DOHH2 (cell line): ENCODE data around the gene CARD11.

Experiments
- H3F3A ChIP-seq: fragments of 200-600 bp; sonication (generic), shearing (Covaris generic); 2 replicates; pipeline ENCODE4 v1.6.0; 2016; ENCODE audit warnings: antibody characterized with exemption, mild to moderate bottlenecking; ENCODE audit not compliant: control insufficient read depth, insufficient read depth
- H3K27ac ChIP-seq: fragments of 200-600 bp; sonication (generic); 2 replicates; pipeline ENCODE4 v1.5.1; 2014; ENCODE audit warnings: low read depth, mild to moderate bottlenecking, low read length, moderate library complexity
- H3K27me3 ChIP-seq: fragments of 200-600 bp; sonication (generic); 2 replicates; pipeline ENCODE4 v1.6.1; 2014; ENCODE audit warnings: mild to moderate bottlenecking, low read length, mixed read lengths; ENCODE audit not compliant: control insufficient read depth
- H3K36me3 ChIP-seq: fragments of 200-600 bp; sonication (generic); 2 replicates; pipeline ENCODE4 v1.6.1; 2014; ENCODE audit warnings: mild to moderate bottlenecking, low read length, moderate library complexity, mixed read lengths; ENCODE audit not compliant: control insufficient read depth
- H3K4me1 ChIP-seq: fragments of 200-600 bp; sonication (generic); 2 replicates; pipeline ENCODE4 v1.6.1; 2014; ENCODE audit warnings: mild to moderate bottlenecking, low read length, mixed read lengths; ENCODE audit not compliant: control insufficient read depth
- H3K4me2 ChIP-seq: fragments of 200-600 bp; sonication (generic); 2 replicates; pipeline ENCODE4 v1.6.0; 2014; ENCODE audit warnings: mild to moderate bottlenecking, low read length, moderate library complexity
- H3K4me3 ChIP-seq: fragments of 200-600 bp; sonication (generic); 2 replicates; pipeline ENCODE4 v1.5.1; 2014; ENCODE audit warnings: mild to moderate bottlenecking, low read length, mixed read lengths
- H3K79me2 ChIP-seq: fragments of 200-600 bp; sonication (generic); 2 replicates; pipeline ENCODE4 v1.6.1; 2014; ENCODE audit warnings: mild to moderate bottlenecking, low read length, mixed read lengths; ENCODE audit not compliant: control insufficient read depth
- H3K9me2 ChIP-seq: fragments of 200-600 bp; sonication (generic); replicated peaks from 2 replicates; pipeline ENCODE4 v1.6.1; 2014; ENCODE audit warnings: mild to moderate bottlenecking, low read length, mixed read lengths; ENCODE audit not compliant: control insufficient read depth
- H3K9me3 ChIP-seq: fragments of 200-600 bp; sonication (generic); 2 replicates; pipeline ENCODE4 v1.6.1; 2014; ENCODE audit warnings: antibody characterized with exemption, low read length, mixed read lengths; ENCODE audit not compliant: control insufficient read depth, insufficient read depth
- H4K20me1 ChIP-seq: fragments of 200-600 bp; sonication (generic); 2 replicates; pipeline ENCODE4 v1.6.0; 2014; ENCODE audit warnings: low read depth, mild to moderate bottlenecking, antibody characterized with exemption, low read length, moderate library complexity; ENCODE audit not compliant: control insufficient read depth, insufficient read depth
- CTCF ChIP-seq: fragments of 200-600 bp; sonication (generic); IDR thresholded peaks from one replicate; pipeline ENCODE4 v1.5.1; 2014; ENCODE audit warnings: antibody characterized with exemption, mild to moderate bottlenecking, low read depth, low read length; ENCODE audit not compliant: poor library complexity, severe bottlenecking
- EZH2phosphoT487 ChIP-seq: fragments of 200-600 bp; sonication (generic); IDR thresholded peaks from 2 replicates; pipeline ENCODE4 v1.6.1; 2017; ENCODE audit warnings: borderline replicate concordance, mild to moderate bottlenecking, antibody characterized with exemption, low read length, moderate library complexity, mixed read lengths

CARD11 gene

DNA sequence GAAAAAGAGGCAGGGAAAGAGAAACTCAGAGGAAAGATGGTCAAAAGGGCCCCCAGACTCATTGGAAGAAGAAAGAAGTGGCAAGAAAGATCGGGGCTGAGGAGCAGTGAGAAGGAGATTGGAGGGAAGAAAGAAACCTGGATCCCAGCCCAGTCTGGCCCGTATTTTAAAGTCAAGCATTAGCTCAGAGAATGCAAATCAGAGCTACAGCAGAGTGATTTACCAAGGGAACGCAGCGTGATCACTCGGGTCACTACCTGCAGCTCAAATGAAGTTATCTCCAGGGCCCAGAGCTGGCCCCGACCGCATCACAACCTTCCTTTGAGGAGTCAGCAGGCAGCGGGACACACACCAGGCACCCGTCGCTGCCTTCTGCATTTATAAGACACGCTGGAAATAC lies 72.8 kb downstream of the CARD11 start:
- no peak for TF ChIP-seq CTCF
- no peak for TF ChIP-seq EZH2phosphoT487
- Histone ChIP-seq H3K9me2 (no peaks in the 10 kb centered on the region; the same call in 1 of the 2 replicates), H3K27me3 (no peaks in the 10 kb centered on the region)

GRCh38 chr7:2970307-2970664 lies 73.4 kb downstream of the CARD11 start:
- peaks cover 5% of the 10 kb centered on the region; the same call in 1 of the 2 replicates for H3F3A ChIP-seq
- no peak for TF ChIP-seq CTCF
- no peak for TF ChIP-seq EZH2phosphoT487
- H4K20me1 ChIP-seq = peaks cover 4% of the 10 kb centered on the region; the same call in 1 of the 2 replicates
- H3K27ac ChIP-seq = no peak overlapping the region
- peaks cover 3% of the 10 kb centered on the region; the same call in 1 of the 2 replicates for H3K4me1 ChIP-seq
- H3K4me2 ChIP-seq = no peak overlapping the region
- H3K27me3 ChIP-seq = no peaks in the 10 kb centered on the region
- no peak overlapping the region for H3K4me3 ChIP-seq
- peaks cover 4% of the 10 kb centered on the region; the same call in 1 of the 2 replicates for H3K9me3 ChIP-seq
- H3K9me2 ChIP-seq = no peaks in the 10 kb centered on the region; the same call in 1 of the 2 replicates
- peaks cover 29% of the 10 kb centered on the region for H3K36me3 ChIP-seq
- peaks cover 15% of the 10 kb centered on the region for H3K79me2 ChIP-seq

More for the DNA sequence above, 72.8 kb downstream of the CARD11 start:
- peaks cover 34% of the 10 kb centered on the region for H3K36me3 ChIP-seq
- peaks cover 5% of the 10 kb centered on the region; the same call in 1 of the 2 replicates for H3F3A ChIP-seq
- no peak overlapping the region for H3K4me2 ChIP-seq
- peaks cover 3% of the 10 kb centered on the region; the same call in 1 of the 2 replicates for H3K4me1 ChIP-seq
- H3K27ac ChIP-seq = no peak overlapping the region
- peaks cover 4% of the 10 kb centered on the region; the same call in 1 of the 2 replicates for H3K9me3 ChIP-seq
- no peak overlapping the region for H3K4me3 ChIP-seq
- peaks cover 15% of the 10 kb centered on the region for H3K79me2 ChIP-seq
- H4K20me1 ChIP-seq = peaks cover 4% of the 10 kb centered on the region; the same call in 1 of the 2 replicates

- Histone ChIP-seq H3K4me1 (peaks cover 3% of the 10 kb centered on the region; the same call in 1 of the 2 replicates), H3K27me3 (no peaks in the 10 kb centered on the region), H3K27ac (no peak overlapping the region), H4K20me1 (peaks cover 4% of the 10 kb centered on the region; the same call in 1 of the 2 replicates), H3K4me2 (no peak overlapping the region), H3F3A (peaks cover 5% of the 10 kb centered on the region; the same call in 1 of the 2 replicates), H3K36me3 (peaks cover 28% of the 10 kb centered on the region), H3K4me3 (no peak overlapping the region), H3K9me3 (peaks cover 4% of the 10 kb centered on the region; the same call in 1 of the 2 replicates), H3K9me2 (no peaks in the 10 kb centered on the region; the same call in 1 of the 2 replicates), H3K79me2 (peaks cover 15% of the 10 kb centered on the region)
- TF ChIP-seq CTCF = no peak
- no peak for TF ChIP-seq EZH2phosphoT487
Measured at GRCh38 chr7:2969398-2970306, 74.0 kb downstream of the CARD11 start.
